ENCODE results near the gene RBPJ.

- TF ChIP-seq CTCF (IDR thresholded peaks at IDR 0.05; ENCODE audit: poor library complexity, severe bottlenecking): no peak
- TF ChIP-seq EZH2 (IDR thresholded peaks at IDR 0.05; ENCODE audit: borderline replicate concordance, insufficient read depth, low read length, poor library complexity, severe bottlenecking): no peak
- no peak for TF ChIP-seq RAD21 (conservative IDR thresholded peaks at IDR 0.05)
- no peak for TF ChIP-seq POLR2AphosphoS5 (IDR thresholded peaks at IDR 0.05)
- TF ChIP-seq REST (IDR thresholded peaks at IDR 0.05; ENCODE audit: borderline replicate concordance): no peak
- TF ChIP-seq SMC3 (conservative IDR thresholded peaks at IDR 0.05; ENCODE audit: poor library complexity): no peak
- no peak for TF ChIP-seq EP300 (conservative IDR thresholded peaks at IDR 0.05; ENCODE audit: poor library complexity, severe bottlenecking)
- no peak for TF ChIP-seq MXI1 (conservative IDR thresholded peaks at IDR 0.05; ENCODE audit: poor library complexity, severe bottlenecking)
- no peak for TF ChIP-seq TAF1 (IDR thresholded peaks at IDR 0.05; ENCODE audit: low read depth)
These were observed 21.4 kb upstream of the RBPJ start for GRCh38 chr4:26299254-26299882.

Measured in neural cell (in vitro differentiated cells).